NCI-H187 (cell line): ENCODE measurements around the gene SDF2L1.
A peak's percentile ranks its signal among the peaks of the same experiment; 100 is the strongest.
"Not testable (repeated sequence)": the region's sequence is repeated elsewhere in the genome, so short reads cannot be mapped to it uniquely, and the experiment has no call there.

Experiments
- DNase-seq, 2 experiments: peaks; one replicate each; lab custom pipeline; 2025; lab: John Stamatoyannopoulos, UW

The SDF2L1 gene

DNA sequence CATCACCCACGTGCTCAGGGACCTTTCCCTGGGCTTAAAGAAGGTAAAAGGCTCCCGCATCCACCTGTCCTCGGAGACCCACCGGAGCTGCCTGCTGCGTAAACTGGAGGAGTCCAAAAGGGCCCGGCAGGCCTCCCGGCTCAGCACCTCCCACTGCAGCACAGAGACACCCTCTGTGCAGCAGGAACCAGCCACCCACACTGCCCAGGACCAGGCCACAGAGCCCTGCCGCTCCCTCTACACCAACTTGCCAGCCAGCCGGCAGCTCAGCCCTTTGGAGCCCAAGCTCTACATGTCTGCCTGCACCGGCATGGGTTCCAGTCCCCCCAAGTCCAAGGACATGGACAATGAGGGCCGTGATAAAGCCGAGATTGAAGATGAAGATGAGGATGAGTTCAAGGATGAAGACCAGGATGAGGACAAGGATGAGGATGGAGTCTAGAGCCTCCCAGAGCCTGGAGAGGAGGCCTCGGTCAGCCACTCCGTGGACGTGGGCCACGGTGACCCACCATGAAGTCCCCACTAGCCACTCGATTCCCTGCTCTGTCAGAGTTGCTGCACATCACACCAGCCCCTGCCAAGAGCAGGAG is 5.4 kb upstream of the SDF2L1 start:
- no peak for DNase-seq

DNA sequence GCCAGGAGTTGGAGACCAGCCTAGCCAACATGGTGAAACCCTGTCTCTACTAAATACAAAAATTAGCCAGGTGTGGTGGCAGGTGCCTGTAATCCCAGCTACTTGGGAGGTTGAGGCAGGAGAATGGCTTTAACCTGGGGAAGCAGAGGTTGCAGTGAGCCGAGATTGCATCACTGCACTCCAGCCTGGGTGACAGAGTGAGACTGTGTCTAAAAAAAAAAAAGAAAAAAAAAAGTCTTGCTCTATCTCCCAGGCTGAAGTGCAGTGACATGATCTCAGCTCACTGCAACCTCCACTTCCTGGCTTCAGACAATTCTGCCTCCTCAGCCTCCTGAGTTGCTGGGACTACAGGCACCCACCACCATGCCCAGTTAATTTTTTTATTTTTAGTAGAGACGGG is 4.7 kb upstream of the SDF2L1 start:
- not testable (repeated sequence) for DNase-seq

DNA sequence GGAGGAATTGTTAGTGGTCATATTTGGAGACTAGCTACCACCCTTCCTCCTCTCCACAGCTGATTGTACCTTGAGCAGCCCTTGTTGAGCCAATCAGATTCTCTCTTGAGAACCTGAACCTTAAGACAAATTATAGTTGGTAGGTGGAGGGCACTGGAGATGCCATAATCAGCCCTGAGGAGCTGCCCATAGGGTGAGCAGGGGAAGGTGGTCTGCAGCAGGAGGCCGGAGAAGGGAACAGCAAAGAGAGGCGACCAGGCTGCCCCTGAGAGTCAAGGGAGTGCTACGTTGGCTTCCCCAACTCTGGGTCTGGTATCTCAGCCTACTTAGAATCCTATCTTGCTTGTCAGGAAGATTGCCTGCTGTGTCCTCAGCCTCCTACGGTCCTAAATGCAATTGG is 2.7 kb upstream of the SDF2L1 start:
- no peak for DNase-seq

DNA sequence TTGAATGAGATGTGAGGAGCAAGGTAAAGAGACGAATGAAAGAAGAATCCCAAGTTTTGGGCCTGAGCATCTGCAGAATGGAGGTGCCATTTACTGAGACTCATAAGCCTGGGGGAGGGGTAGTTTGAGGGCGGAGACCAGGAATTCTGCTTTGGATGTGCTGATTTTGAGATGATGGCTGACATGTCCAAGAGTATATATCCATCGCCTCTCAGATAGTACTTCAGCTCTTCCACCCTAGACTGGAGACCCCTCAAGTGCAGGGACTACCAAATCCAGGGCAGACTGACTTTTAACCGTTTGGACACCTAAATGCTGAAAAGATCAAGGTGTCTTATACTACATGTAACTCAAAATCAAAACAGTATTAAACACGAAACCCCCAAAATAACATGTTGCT is 1.3 kb upstream of the SDF2L1 start:
- DNase-seq = no peak

DNA sequence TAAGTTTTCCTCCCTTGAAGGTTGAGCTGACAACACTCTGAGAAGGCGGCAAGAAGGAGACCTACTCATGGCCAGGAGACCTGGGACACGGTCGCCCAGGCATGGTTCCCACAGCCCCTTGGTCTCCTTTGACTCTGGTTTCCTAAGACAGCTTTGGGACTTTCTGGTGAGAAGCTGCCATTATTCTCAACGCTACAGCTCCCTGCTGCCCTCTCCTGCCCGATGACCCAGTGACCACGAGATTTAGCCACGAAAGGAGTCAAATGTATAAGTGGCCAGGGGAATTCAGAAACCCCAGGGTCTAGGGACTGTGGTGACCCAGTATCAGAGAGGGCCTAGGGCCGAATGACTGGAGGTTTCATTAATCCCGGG is 699 bp upstream of the SDF2L1 start:
- no peak for DNase-seq

DNA sequence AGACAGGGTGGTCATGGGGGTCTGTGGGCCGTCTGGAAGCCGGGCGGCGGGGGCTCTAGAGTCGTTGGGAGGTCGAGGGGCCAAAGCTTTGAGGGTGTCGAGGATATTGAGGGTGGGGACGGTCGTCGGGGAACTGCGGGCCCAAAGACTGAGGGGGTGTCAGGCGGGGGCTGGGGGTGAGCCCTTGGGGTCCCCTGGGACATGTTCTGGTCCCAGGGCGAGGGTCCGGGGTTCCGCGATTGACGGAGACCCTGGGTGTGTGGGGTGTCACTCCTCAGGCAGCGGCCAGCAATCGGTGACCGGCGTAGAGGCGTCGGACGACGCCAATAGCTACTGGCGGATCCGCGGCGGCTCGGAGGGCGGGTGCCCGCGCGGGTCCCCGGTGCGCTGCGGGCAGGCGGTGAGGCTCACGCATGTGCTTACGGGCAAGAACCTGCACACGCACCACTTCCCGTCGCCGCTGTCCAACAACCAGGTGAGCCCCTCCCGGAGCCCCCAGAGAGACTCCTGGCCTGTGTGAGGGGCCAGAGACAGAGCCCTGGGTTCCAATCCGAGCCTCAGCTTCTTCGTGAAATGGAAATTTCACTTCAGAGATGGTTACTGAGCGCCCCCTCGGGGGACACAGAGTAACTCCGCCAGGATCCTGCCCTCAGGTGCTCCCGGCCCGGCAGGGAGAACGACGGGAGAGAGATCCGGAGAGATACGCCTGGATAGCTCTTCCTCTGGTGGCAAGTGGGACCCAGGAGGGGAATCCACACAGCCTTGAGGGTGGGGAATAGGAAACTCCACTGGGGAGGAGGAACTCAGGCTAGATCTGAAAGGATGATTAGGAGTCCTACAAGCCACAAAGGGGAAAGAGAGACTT is 714 bp downstream of the SDF2L1 start:
- peak in 1 of 2 experiments; percentile 2 for DNase-seq

DNA sequence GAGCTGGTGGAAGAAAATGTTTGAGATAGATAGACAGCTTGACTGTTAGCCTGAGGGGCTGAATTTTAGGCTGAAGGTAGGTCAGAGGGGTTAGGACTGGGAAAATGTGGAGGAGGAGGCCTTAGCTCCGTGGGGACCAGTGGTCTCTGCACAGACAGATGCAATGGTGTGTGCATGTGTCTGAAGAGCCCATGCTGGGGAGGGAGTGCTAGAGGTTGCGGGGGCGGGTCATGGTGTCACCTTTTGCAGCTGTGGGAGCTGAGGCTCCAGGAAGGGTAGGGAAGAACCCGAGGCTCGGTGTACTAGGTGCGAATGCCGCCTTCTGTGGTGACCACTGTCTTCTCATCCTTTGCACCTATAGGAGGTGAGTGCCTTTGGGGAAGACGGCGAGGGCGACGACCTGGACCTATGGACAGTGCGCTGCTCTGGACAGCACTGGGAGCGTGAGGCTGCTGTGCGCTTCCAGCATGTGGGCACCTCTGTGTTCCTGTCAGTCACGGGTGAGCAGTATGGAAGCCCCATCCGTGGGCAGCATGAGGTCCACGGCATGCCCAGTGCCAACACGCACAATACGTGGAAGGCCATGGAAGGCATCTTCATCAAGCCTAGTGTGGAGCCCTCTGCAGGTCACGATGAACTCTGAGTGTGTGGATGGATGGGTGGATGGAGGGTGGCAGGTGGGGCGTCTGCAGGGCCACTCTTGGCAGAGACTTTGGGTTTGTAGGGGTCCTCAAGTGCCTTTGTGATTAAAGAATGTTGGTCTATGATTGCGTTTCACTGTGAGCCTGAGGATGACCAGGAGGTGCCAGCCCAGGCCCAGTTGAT is 1.6 kb downstream of the SDF2L1 start:
- DNase-seq = no peak

DNA sequence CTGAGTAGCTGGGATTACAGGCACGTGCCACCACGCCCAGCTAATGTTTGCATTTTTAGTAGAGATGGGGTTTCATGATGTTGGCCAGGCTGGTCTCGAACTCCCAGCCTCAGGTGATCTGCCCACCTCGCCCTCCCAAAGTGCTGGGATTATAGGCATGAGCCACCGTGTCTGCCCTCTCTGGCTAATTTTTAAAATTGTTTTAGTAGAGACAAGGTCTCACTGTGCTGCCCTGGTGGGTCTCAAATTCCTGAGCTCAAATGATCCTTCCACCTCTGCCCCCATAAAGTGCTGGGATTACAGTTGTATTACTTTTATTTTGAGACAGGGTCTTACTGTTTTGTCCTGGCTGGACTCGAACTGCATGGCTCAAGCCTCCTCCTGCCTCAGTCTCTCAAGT is 3.4 kb downstream of the SDF2L1 start:
- DNase-seq = not testable (repeated sequence)

DNA sequence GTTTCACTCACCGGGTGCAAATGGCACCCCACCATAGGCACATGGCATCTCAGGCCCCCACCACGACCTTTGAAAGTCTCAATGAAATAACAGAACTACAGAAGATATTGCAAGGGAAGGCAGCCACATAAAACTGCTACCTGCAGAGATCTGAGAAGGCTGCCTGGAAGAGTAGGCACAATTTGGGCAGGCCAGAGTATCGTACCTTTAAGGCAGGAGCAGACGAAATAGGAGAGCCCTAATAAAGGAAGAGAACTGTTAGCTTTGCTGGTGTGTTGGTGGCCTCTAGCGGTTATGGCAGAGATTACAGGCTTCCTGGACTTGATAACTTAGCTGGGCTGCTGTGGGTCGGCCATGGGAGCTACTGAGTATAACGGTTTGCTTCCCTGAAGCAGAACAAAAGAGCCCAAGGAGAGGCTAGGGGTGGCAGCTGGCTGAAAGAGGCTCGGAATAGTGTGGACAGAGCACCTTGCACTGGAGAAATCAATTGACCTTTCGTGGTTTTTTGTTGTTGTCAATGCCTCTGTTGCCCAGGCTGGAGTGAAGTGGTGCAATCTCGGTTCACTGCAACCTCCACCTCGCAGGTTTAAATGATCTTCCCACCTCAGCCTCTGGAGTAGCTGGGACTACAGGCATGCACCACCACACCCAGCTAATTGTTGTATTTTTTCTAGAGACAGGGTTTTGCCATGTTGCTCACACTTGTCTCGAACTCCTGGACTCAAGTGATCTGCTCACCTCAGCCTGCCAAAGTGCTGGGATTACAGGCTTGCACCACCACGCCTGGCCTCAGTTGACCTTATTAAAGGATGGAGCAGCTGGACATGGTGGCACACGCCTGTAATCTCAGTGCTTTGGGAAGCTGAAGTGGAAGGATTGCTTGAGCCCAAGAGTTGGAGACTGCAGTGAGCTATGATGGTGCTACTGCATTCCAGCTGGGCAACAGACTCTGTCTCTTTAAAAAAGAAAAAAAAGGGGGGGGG is 4.8 kb downstream of the SDF2L1 start:
- DNase-seq = peak in 1 of 2 experiments; percentile 8

DNA sequence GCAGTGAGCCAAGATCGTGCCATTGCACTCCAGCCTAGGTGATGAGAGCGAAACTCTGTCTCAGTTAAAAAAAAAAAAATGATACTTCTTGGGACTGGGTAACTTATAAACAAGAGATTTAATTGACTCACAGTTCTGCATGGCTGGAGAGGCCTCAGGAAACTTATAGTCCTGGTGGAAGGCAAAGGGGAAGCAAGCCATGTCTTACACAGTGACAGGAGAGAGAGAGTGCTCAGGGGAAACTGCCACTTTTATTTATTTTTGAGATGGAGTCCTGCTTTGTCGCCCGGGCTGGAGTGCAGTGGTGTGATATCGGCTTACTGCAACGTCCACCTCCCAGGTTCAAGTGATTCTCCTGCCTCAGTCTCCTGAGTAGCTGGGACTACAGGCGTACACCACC is 8.2 kb downstream of the SDF2L1 start:
- DNase-seq = no peak

DNA sequence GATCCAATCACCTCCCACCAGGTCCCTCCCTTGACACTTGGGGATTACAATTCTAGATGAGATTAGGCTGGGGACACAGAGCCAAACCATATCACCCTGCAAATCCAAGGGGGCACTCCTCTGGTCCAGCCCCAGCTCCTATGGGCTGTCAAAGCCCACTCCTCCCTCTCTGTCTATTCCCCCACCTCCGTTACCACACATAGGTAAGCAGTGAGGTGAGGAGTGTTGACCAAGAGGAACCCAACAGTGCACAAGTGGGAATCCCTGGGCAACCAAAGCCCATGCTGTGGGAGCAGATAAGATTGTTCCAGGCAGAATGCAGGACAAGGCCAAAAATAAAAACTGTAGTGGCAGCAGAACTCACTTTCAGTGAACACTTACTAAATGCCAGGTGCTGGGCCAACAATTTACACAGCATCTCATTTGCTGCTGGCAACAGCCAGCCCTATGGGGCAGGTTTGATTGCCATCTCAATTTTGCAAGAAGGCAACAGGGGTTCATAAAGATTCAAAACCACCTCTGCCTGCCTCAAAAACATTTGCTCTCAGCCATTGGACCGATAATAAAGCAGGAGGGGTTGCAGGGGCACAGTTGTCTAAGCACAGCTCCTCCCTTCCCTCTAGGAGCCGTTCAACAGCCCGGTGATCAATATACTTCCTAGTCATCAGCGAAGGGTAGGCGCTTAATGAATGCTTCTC is 8.9 kb downstream of the SDF2L1 start:
- no peak for DNase-seq

DNA sequence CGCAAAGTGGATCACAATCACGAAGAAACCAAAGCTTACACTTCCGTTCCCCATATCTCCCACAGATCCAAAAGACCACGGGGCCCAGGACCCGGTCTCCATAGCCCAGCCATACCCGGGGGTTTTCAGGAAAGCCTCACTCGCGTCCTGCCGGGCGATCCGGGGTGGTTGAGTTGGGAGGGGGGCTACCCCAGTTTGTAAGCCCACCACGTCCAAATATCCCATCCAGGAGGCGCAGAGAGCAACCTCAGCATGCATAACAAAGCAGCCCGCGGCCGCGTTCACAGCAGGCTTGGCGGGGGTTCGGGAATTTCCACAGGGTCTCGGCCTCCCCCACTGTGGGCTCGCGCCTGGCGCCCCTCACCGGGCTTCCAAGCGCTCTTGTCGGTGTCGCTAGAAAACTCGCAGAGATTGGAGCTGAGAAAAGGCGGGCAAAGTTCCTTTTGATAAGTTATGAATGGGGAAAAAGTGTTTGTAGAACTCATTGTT is 9.5 kb downstream of the SDF2L1 start:
- DNase-seq = no peak

DNA sequence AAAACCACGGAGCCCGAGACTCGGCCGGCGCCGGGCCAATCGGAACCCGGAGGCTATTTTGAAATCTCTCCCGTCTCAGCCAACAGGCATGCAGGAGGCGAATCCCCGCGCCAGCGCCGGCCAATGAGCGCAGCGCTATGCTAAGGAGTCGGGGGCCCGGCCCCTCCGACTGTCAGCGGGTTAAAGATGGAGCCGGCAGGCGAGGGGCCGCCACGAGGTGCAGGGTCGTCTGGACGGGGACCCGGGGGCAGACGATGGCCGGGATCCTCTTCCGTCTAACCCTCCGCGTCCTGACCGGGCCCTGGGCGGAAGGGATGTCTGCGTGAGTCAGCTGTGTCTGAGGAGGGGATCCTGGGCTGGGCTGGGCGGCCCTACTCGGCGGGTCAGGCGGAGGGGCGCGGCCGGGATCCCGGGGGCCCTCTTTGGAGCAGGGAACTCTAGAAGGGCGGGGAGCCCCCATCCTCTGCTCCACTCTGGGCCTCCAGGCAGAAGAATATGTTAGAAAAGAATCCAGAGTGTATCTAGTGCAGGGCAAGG is 10.0 kb downstream of the SDF2L1 start:
- DNase-seq = peak in 1 of 2 experiments; percentile 69

DNA sequence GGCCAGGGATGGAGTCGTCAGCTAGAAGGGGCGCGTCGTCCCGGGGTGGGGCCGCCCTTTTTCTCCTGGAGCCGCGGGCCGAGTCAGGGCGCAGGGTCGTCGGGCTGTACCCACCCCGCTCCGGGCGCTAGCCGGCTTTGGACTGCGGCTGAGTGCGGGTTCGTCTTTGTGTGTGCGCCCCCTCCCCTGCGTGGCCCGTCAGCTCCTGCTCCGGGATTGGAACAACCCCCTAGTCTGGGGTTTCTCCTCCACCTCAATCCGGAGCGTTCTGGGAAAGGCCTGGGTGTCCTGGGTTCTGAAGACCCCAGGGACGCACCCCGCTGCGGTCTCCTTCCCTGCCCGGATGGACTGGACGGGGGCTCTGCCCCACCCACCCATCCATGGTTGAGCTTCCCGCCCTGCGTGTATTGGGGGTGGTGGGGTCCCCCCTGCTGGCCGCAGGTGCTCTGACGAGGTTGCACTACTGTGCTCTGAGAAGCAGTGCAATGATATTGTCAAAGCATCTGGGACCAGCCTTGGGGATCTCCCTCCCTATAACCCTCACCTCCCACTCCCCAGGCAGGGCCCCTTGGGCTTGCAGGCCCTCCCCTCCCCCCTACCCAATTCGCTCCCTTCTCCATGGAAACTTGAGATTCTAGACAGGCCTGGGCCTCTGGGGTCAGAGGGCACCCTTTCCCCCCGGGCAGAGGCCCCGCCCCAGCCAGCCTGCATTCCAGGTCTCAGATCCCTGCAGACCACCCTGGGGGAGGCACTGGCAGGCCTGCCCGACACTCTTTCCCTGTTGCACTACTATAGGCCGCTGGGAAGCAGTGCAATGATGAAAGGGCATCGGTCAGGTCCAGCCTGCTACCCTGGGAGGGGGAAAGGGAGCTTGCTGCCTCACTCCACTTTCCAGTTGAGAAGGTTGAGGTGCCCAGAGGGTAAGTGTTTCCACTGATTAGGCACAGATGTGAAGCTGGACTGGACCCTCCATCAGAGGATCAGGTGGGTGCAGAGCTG is 10.7 kb downstream of the SDF2L1 start:
- DNase-seq = no peak

DNA sequence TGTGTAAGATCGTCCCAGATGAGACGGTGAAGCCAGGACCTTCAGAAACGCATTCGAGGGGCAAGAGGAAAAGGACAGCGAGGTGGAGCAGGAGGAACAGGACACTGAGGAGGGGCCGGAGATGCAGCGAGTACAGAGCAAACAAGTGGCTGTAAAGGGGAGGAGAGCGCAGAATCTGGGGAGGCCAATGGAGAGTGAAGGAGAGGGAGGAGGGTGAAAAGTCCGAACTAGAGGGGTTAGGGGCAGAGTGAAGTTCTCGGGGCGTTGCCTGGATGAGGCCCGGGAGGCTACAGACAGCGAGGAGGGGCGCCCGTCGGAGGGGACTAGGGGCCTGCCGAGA is 14.9 kb downstream of the SDF2L1 start:
- no peak for DNase-seq

DNA sequence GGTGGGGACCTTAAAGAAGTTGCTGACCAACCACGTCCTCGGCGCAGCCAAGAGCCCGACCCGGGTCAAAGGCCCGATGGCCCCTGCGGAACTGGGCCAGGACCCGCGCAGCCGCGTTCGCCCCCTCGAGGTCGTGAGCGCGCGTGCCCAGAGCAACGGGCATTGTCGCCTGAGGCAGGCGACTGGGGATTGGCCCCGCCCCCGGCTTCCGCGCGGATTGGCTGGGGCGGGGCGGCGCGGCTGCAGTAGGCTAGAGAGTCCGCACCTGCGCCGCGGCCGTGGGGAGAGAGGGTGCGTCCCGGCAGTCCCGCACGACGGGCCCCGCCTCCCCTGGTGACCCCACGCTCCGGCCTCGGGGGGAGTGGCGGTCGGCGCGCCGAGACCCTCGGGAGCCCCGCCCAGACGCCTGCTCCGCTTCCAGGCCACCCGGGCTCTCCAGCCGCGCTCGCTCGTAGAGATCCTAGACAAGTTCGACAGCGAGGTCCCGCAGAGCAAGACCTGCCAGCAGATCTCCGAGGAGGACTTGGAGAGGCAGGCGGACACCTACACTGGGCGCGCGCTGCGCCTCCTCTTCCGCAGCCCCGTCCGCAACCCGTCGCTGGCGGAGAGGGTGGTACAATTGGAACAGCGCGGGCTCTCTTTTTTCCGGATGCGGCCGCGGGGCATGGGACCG is 15.4 kb downstream of the SDF2L1 start:
- DNase-seq = peak; percentile 46 to 61

DNA sequence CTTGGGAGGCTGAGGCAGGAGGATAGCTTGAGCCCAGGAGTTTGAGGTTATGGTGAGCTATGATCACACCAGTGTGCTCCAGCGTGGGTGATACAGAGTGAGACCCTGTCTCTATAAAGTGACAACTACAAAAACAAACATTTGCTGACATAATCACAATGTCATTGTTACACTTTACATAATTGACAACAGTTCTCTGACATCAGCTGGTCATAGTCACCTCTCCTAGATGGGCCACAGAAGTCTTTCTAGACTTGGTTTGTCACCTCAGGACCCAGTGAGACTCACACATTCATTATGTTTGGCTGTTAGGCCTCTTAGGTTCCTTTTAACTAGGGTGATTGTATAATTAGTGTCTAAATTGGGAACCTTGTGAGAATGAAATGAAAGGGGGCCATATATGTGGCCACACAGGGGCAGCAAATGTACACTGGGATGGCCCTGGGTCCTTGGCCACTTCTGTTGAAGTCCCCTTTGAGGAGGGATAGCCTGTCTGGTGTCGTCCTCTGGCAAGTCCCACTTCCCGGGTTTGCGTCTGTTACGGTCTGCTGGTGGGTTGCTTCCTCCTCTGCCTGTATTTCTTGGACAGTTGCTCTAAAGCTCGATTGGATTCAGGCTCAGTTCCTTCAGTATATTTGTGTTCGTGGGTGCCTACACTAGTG is 17.9 kb downstream of the SDF2L1 start:
- no peak for DNase-seq

DNA sequence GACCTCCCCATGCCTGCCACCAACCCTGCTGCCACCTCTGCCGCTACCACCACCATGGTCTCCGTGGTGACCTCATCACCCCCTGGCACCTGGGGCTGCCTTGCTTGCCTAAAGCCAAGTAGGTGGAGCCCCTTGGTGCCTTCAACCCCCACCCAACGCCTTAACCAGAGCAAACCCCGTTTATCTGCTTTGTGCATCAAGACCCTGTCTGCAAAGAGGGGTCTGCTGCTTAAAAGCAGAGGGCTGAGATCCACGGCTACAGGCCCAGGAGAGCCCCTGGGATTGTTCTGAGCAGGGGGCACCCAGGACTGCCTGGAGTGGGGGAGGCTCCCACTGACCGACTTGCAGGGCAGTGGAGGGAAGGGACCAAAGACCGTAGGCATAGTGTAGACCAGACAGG is 18.8 kb downstream of the SDF2L1 start:
- DNase-seq = no peak
